Upper lobe of left lung (tissue), 4 donors: ENCODE results near the gene UCK2.

Experiments
- EP300 ChIP-seq, 4 donors: sonication (generic); formaldehyde crosslinking; IDR thresholded peaks; one replicate each; pipeline ENCODE4 v1.5.1; 2017; ENCODE audit warnings: antibody characterized with exemption in 4 of 4, control low read depth in 2 of 4
- POLR2A ChIP-seq, 4 donors: fragments of 450-650 bp; IDR thresholded peaks; one replicate each; pipeline ENCODE4 v1.5.1; 2016 to 2017; ENCODE audit warnings: antibody characterized with exemption in 4 of 4, mild to moderate bottlenecking in 2 of 4
- POLR2AphosphoS5 ChIP-seq, 2 donors: sonication (generic); formaldehyde crosslinking; IDR thresholded peaks; one replicate each; pipeline ENCODE4 v1.5.1; 2017; ENCODE audit warnings: antibody characterized with exemption in 2 of 2
- TF ChIP-seq, protein P1 (sequence below), 6 experiments: fragments of 450-650 bp in 4 of 6; fragments of 200-600 bp in 2 of 6; sonication (generic) in 2 of 6; IDR thresholded peaks; one replicate each; pipeline ENCODE4 v1.5.1; 2016 to 2019; ENCODE audit warnings: antibody characterized with exemption in 6 of 6

GRCh38 chr1:165849353-165850133, 22.1 kb downstream of the UCK2 start:
- TF ChIP-seq POLR2A (IDR thresholded peaks at IDR 0.05): no peak
- TF ChIP-seq POLR2AphosphoS5 (IDR thresholded peaks at IDR 0.05): no peak
- TF ChIP-seq, protein P1, sequence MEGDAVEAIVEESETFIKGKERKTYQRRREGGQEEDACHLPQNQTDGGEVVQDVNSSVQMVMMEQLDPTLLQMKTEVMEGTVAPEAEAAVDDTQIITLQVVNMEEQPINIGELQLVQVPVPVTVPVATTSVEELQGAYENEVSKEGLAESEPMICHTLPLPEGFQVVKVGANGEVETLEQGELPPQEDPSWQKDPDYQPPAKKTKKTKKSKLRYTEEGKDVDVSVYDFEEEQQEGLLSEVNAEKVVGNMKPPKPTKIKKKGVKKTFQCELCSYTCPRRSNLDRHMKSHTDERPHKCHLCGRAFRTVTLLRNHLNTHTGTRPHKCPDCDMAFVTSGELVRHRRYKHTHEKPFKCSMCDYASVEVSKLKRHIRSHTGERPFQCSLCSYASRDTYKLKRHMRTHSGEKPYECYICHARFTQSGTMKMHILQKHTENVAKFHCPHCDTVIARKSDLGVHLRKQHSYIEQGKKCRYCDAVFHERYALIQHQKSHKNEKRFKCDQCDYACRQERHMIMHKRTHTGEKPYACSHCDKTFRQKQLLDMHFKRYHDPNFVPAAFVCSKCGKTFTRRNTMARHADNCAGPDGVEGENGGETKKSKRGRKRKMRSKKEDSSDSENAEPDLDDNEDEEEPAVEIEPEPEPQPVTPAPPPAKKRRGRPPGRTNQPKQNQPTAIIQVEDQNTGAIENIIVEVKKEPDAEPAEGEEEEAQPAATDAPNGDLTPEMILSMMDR (IDR thresholded peaks at IDR 0.05): no peak
- no peak for TF ChIP-seq EP300 (IDR thresholded peaks at IDR 0.05)
